Adrenal gland (tissue), 12 donors: ENCODE results near the gene PPP1R14B. TPM values are rescaled to one million over a fixed set of nuclear protein-coding genes. Genes with fewer than 3 reads are reported as not detected.

Experiments used
- DNase-seq, 7 donors: peaks; one replicate each; pipeline ENCODE4 v3.0.0-alpha.2; 2019 to 2020
- H3K27ac ChIP-seq, 5 donors: fragments of 200-600 bp; sonication (generic) in 4 of 5; 1 replicate in 3 of 5; 2 replicates in 2 of 5; pipeline versions ENCODE4 v1.5.1 to v1.8.0; 2016 to 2020; ENCODE audit warnings: mild to moderate bottlenecking in 1 of 5
- H3K27me3 ChIP-seq: fragments of 200-600 bp; 2 replicates; pipeline ENCODE4 v1.8.0; 2021
- H3K36me3 ChIP-seq, 2 donors: fragments of 200-600 bp; replicated peaks in 1 of 2; 1 replicate in 1 of 2; 2 replicates in 1 of 2; pipeline versions ENCODE4 v1.5.1 to v1.8.0; 2018 to 2022
- H3K4me1 ChIP-seq, 2 donors: fragments of 200-600 bp; replicated peaks in 1 of 2; 1 replicate in 1 of 2; 2 replicates in 1 of 2; pipeline versions ENCODE4 v1.5.1 to v1.8.0; 2018 to 2021
- H3K4me3 ChIP-seq, 4 donors: fragments of 200-600 bp; sonication (generic) in 3 of 4; one replicate each; pipeline ENCODE4 v1.5.1; 2016 to 2018
- H3K9me3 ChIP-seq, 3 donors: fragments of 200-600 bp; sonication (generic) in 1 of 3; replicated peaks in 1 of 3; 1 replicate in 2 of 3; 2 replicates in 1 of 3; pipeline versions ENCODE4 v1.5.1 to v1.8.0; 2016 to 2021
- CTCF ChIP-seq, 6 experiments: fragments of 450-650 bp in 4 of 6; fragments of 200-600 bp in 2 of 6; sonication (generic) in 1 of 6; IDR thresholded peaks; 1 replicate in 5 of 6; 2 replicates in 1 of 6; pipeline versions ENCODE4 v1.5.1 to v1.8.0; 2016 to 2021; ENCODE audit warnings: antibody characterized with exemption in 6 of 6, mild to moderate bottlenecking in 2 of 6, moderate library complexity in 1 of 6
- POLR2A ChIP-seq, 2 donors: fragments of 450-650 bp; IDR thresholded peaks; one replicate each; pipeline ENCODE4 v1.6.1; 2017; ENCODE audit warnings: antibody characterized with exemption in 2 of 2, mild to moderate bottlenecking in 2 of 2, moderate library complexity in 1 of 2
- WGBS, 4 donors: extraction: QIAGEN DNeasy Blood & Tissue Kit in 2 of 4; methylation state at CpG; one replicate each; pipeline versions ENCODE4 v1.1.5 to v1.1.7; 2013 to 2017; 5-methylcytosine and 5-hydroxymethylcytosine counted together
- intact Hi-C, 2 donors: fragments of 100-400 bp; cut with DNase I; formaldehyde crosslinking; loops; one replicate each; pipeline versions ENCODE4 v1.14.1 to v1.15.0; 2022 to 2023
- polyA plus RNA-seq, 3 donors: library from polyadenylated mRNA; stranded (reverse); fragments of 200-250 nt in 2 of 3; fragments of 350-450 nt in 1 of 3; fragmentation: Illumina TruSeq in 1 of 3; extraction: RNeasy Lipid Tissue Mini Kit (QIAGEN cat#74804) in 1 of 3; gene quantifications; one replicate each; pipeline ENCODE4 v1.2.3, GENCODE V29; 2013 to 2014
- total RNA-seq, 9 donors: library from RNA; depleted of rRNA in 4 of 9; stranded (reverse); fragments of >200 nt in 4 of 9; fragments of 120-200 nt in 1 of 9; fragmentation: NEBNext Ultra II Directional in 1 of 9; extraction: Animal tissue kit (Norgen Biotek cat#: 25700) in 1 of 9; gene quantifications; one replicate each; pipeline versions ENCODE4 v1.1.0 to v1.2.4, GENCODE V29; 2013 to 2023
- donor health status: healthy with polysubstance abuse.
- donor health status: Bipolar disorder and iron deficiency.
- donor health status: DM: yes; HTN: yes; CAD: no.
- donor health status: DM: no; HTN: no; CAD: no.
- donor health status: DM: no; HTN: no; CAD: no.
- donor health status: DM: yes; HTN: yes; CAD: no.

Gene PPP1R14B
- total and polyA plus RNA-seq, 12 donors: 77.2 to 331 (median 131) TPM

- peak in 3 of 7 donors; percentile 31 to 73 (median 55) for DNase-seq
- Histone ChIP-seq H3K9me3 (no peaks in the 10 kb centered on the region), H3K4me1 (peaks cover 21 to 39% of the 10 kb centered on the region in 2 donors), H3K4me3 (peak overlapping the region in 1 of 4 donors; percentile 99), H3K36me3 (peaks cover 0 to 31% of the 10 kb centered on the region in 2 donors), H3K27ac (peak overlapping the region; percentile 80 to 99 (median 97)), H3K27me3 (no peaks in the 10 kb centered on the region)
- 77 to 85% (median 79%) methylated on average over 11 of the region's 11 CpGs for WGBS, 4 donors
- intact Hi-C loops: no loop called here
- TF ChIP-seq CTCF (IDR thresholded peaks at IDR 0.05) (no peak), POLR2A (IDR thresholded peaks at IDR 0.05) (no peak)
These were observed 6.9 kb downstream of the PPP1R14B start for GRCh38 chr11:64239662-64240434.

GRCh38 chr11:64238999-64239398 lies 7.7 kb downstream of the PPP1R14B start:
- H3K36me3 ChIP-seq: peaks cover 0 to 27% of the 10 kb centered on the region in 2 donors
- TF ChIP-seq CTCF (IDR thresholded peaks at IDR 0.05) (no peak), POLR2A (IDR thresholded peaks at IDR 0.05) (no peak)
- no peak overlapping the region for H3K4me3 ChIP-seq
- peak overlapping the region in 4 of 5 donors; percentile 97 to 99 (median 98) for H3K27ac ChIP-seq
- 75 to 89% (median 76%) methylated on average over 5 of the region's 5 CpGs for WGBS, 4 donors
- no peaks in the 10 kb centered on the region for H3K27me3 ChIP-seq
- intact Hi-C loops: no loop called here
- H3K4me1 ChIP-seq: peaks cover 21 to 38% of the 10 kb centered on the region in 2 donors
- DNase-seq: peak in 2 of 7 donors; percentile 21 to 32
- no peaks in the 10 kb centered on the region for H3K9me3 ChIP-seq

- no peak overlapping the region for H3K4me3 ChIP-seq
- peaks cover 20 to 41% of the 10 kb centered on the region in 2 donors for H3K4me1 ChIP-seq
- H3K27ac ChIP-seq: peak overlapping the region in 2 of 5 donors; percentile 97 to 99
- H3K36me3 ChIP-seq: peaks cover 0 to 20% of the 10 kb centered on the region in 2 donors
- intact Hi-C loops: no loop called here
- no peak for TF ChIP-seq CTCF (IDR thresholded peaks at IDR 0.05)
- no peak for TF ChIP-seq POLR2A (IDR thresholded peaks at IDR 0.05)
- DNase-seq: peak in 1 of 7 donors; percentile 8
- H3K9me3 ChIP-seq: no peaks in the 10 kb centered on the region
- no peaks in the 10 kb centered on the region for H3K27me3 ChIP-seq
- WGBS, 4 donors: 83 to 100% (median 93%) methylated on average over 2 to 9 of the region's 9 CpGs
These were observed 8.7 kb downstream of the PPP1R14B start for GRCh38 chr11:64238076-64238475.

- intact Hi-C loops: no loop called here
- H3K27ac ChIP-seq: no peak overlapping the region
- WGBS, 4 donors: 68 to 84% (median 78%) methylated on average over 12 of the region's 12 CpGs
- peaks cover 0 to 19% of the 10 kb centered on the region in 2 donors for H3K36me3 ChIP-seq
- H3K4me1 ChIP-seq: peaks cover 15 to 36% of the 10 kb centered on the region in 2 donors
- TF ChIP-seq CTCF (IDR thresholded peaks at IDR 0.05) (no peak), POLR2A (IDR thresholded peaks at IDR 0.05) (no peak)
- H3K27me3 ChIP-seq: no peaks in the 10 kb centered on the region
- no peaks in the 10 kb centered on the region for H3K9me3 ChIP-seq
- DNase-seq: peak in 1 of 7 donors; percentile 18
- no peak overlapping the region for H3K4me3 ChIP-seq
These were observed 9.2 kb downstream of the PPP1R14B start for GRCh38 chr11:64237484-64237951.
